CD14-positive monocyte (primary cell): Measurements from ENCODE around the gene LRRC4. TPM values are rescaled to one million over a fixed set of nuclear protein-coding genes. Genes with fewer than 3 reads are reported as not detected.
A peak's percentile ranks its signal among the peaks of the same experiment; 100 is the strongest.

Experiments
- DNase-seq, 3 donors: peaks; one replicate each; pipeline ENCODE4 v3.0.0-alpha.2; 2011 to 2022
- H2AFZ ChIP-seq: 2 replicates; pipeline ENCODE4 v1.6.0; 2012; ENCODE audit warnings: mild to moderate bottlenecking, low read depth, low read length, inconsistent platforms; ENCODE audit not compliant: insufficient read depth, poor library complexity, severe bottlenecking
- H3K27ac ChIP-seq, 2 donors: 1 replicate in 1 of 2; 2 replicates in 1 of 2; pipeline ENCODE4 v1.5.1; 2012 to 2013; ENCODE audit warnings: low read length in 2 of 2, control low read depth in 1 of 2, inconsistent platforms in 1 of 2, low read depth in 1 of 2, mild to moderate bottlenecking in 1 of 2
- H3K27me3 ChIP-seq, 2 donors: one replicate each; pipeline versions ENCODE4 v1.6.0 to v1.6.1; 2011 to 2013; ENCODE audit warnings: low read length in 2 of 2; ENCODE audit not compliant: control insufficient read depth in 2 of 2, insufficient read depth in 2 of 2
- H3K36me3 ChIP-seq, 2 donors: replicated peaks in 1 of 2; 1 replicate in 1 of 2; 2 replicates in 1 of 2; pipeline versions ENCODE4 v1.5.1 to v1.6.1; 2012 to 2013; ENCODE audit warnings: low read length in 2 of 2, control low read depth in 1 of 2, inconsistent platforms in 1 of 2, mild to moderate bottlenecking in 1 of 2; ENCODE audit not compliant: insufficient read depth in 2 of 2, control insufficient read depth in 1 of 2
- H3K4me1 ChIP-seq, 2 donors: 1 replicate in 1 of 2; 2 replicates in 1 of 2; pipeline versions ENCODE4 v1.5.1 to v1.6.1; 2012 to 2013; ENCODE audit warnings: low read length in 2 of 2, control low read depth in 1 of 2, inconsistent platforms in 1 of 2, mild to moderate bottlenecking in 1 of 2, moderate library complexity in 1 of 2; ENCODE audit not compliant: insufficient read depth in 2 of 2, control insufficient read depth in 1 of 2
- H3K4me2 ChIP-seq: replicated peaks from 2 replicates; pipeline ENCODE3; 2012; ENCODE audit warnings: low read length, moderate library complexity, mild to moderate bottlenecking; ENCODE audit not compliant: poor library complexity, severe bottlenecking; ENCODE audit errors: extremely low read depth
- H3K4me3 ChIP-seq, 3 experiments: fragments of 200-600 bp in 1 of 3; sonication (generic) in 1 of 3; replicated peaks in 1 of 3; 1 replicate in 2 of 3; 2 replicates in 1 of 3; pipeline ENCODE4 v1.5.1; 2011 to 2013; ENCODE audit warnings: low read length in 3 of 3, mild to moderate bottlenecking in 3 of 3, control low read depth in 2 of 3, low read depth in 2 of 3, inconsistent platforms in 1 of 3, moderate library complexity in 1 of 3
- H3K79me2 ChIP-seq: 2 replicates; pipeline ENCODE4 v1.6.0; 2012; ENCODE audit warnings: mild to moderate bottlenecking, control low read depth, inconsistent platforms, low read length, moderate library complexity; ENCODE audit not compliant: insufficient read depth
- H3K9ac ChIP-seq: 2 replicates; pipeline ENCODE4 v1.6.0; 2017; ENCODE audit warnings: low read length, mild to moderate bottlenecking; ENCODE audit not compliant: insufficient read depth, poor library complexity, severe bottlenecking
- H3K9me3 ChIP-seq, 2 donors: replicated peaks in 1 of 2; 1 replicate in 1 of 2; 2 replicates in 1 of 2; pipeline versions ENCODE4 v1.5.1 to v1.6.1; 2012 to 2013; ENCODE audit warnings: low read length in 2 of 2, control low read depth in 1 of 2; ENCODE audit not compliant: control insufficient read depth in 1 of 2, insufficient read depth in 1 of 2
- H4K20me1 ChIP-seq: 2 replicates; pipeline ENCODE4 v1.6.0; 2012; ENCODE audit warnings: mild to moderate bottlenecking, low read length, control low read depth, moderate library complexity; ENCODE audit not compliant: insufficient read depth
- H3K27ac Mint-ChIP-seq, 7 donors: one replicate each; pipeline ENCODE4 v1.8.0; 2020; ENCODE audit warnings: mild to moderate bottlenecking in 7 of 7, mixed read lengths in 7 of 7, moderate library complexity in 6 of 7, inconsistent platforms in 2 of 7
- H3K27me3 Mint-ChIP-seq, 3 donors: one replicate each; pipeline ENCODE4 v1.8.0; 2021 to 2022; ENCODE audit warnings: low read depth in 3 of 3, mild to moderate bottlenecking in 3 of 3, mixed read lengths in 3 of 3, moderate library complexity in 3 of 3, inconsistent platforms in 1 of 3
- H3K36me3 Mint-ChIP-seq, 2 donors: one replicate each; pipeline ENCODE4 v1.8.0; 2020; ENCODE audit warnings: mixed read lengths in 2 of 2, inconsistent platforms in 1 of 2, mild to moderate bottlenecking in 1 of 2
- H3K4me1 Mint-ChIP-seq: one replicate; pipeline ENCODE4 v1.8.0; 2020; ENCODE audit warnings: mild to moderate bottlenecking, mixed read lengths
- H3K4me3 Mint-ChIP-seq, 2 donors: one replicate each; pipeline ENCODE4 v1.8.0; 2020; ENCODE audit warnings: mild to moderate bottlenecking in 2 of 2, mixed read lengths in 2 of 2, moderate library complexity in 1 of 2
- H3K9me3 Mint-ChIP-seq, 7 donors: one replicate each; pipeline ENCODE4 v1.8.0; 2020 to 2022; ENCODE audit warnings: mixed read lengths in 7 of 7, mild to moderate bottlenecking in 6 of 7, moderate library complexity in 6 of 7, inconsistent platforms in 2 of 7
- WGBS: methylation state at CpG from one replicate; pipeline ENCODE4 v1.1.5; 2013; ENCODE audit warnings: missing lambda C conversion rate; ENCODE audit not compliant: insufficient coverage; 5-methylcytosine and 5-hydroxymethylcytosine counted together
- intact Hi-C, 2 donors: fragments of 100-400 bp; cut with micrococcal nuclease; formaldehyde crosslinking; loops; one replicate each; pipeline versions ENCODE4 v1.15.0 to v1.15.1; 2023
- polyA plus RNA-seq, 3 donors: library from polyadenylated mRNA; depleted of rRNA in 1 of 3; unstranded in 2 of 3; stranded (reverse) in 1 of 3; fragments of 300-500 nt in 2 of 3; fragments of >200 nt in 1 of 3; fragmentation: Illumina TruSeq in 2 of 3; gene quantifications; 1 replicate in 2 of 3; 2 replicates in 1 of 3; pipeline ENCODE4 v1.2.3, GENCODE V29; 2012 to 2021
- TF ChIP-seq, protein P1 (sequence below): fragments of 200-600 bp; IDR thresholded peaks from one replicate; pipeline ENCODE4 v1.8.0; 2022; ENCODE audit warnings: antibody characterized with exemption, mild to moderate bottlenecking

Gene LRRC4
- polyA plus RNA-seq, 3 donors: 0.12 to 3.3 (median 0.91) TPM

DNA sequence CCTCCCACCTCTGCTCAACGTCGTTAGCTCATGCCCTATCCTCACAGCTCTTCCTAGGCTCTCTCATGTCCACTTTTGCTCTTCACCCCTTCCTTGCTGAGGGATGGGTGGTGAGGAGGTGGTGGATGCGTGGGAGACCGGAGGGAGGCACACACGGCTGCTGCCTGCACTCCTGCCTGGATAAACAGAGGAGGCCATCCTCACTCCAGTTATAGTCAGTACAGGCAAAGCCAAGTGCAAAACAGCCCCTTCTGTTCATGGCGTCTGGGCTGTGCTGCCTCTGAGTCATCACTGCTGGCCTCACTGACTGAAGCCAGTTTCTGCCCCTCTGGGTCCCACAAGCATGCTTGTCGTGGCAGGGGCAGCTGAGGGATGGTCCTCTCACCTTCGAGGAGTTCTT is 31.9 kb upstream of the LRRC4 start:
- H3K4me3 Mint-ChIP-seq: no peak overlapping the region
- H3K4me1 ChIP-seq: peaks cover 0 to 10% of the 10 kb centered on the region in 2 donors
- no peaks in the 10 kb centered on the region for H3K9me3 Mint-ChIP-seq
- peaks cover 39 to 62% of the 10 kb centered on the region in 2 donors for H3K36me3 Mint-ChIP-seq
- no peaks in the 10 kb centered on the region for H3K79me2 ChIP-seq
- peaks cover 0 to 2% (median 0%) of the 10 kb centered on the region in 3 donors for H3K27me3 Mint-ChIP-seq
- no peak overlapping the region for H3K27ac ChIP-seq
- H2AFZ ChIP-seq: no peak overlapping the region
- no peak overlapping the region for H3K27ac Mint-ChIP-seq
- no peak for DNase-seq
- H4K20me1 ChIP-seq: peaks cover 10% of the 10 kb centered on the region
- WGBS: 91% methylated on average over 4 of the region's 8 CpGs
- H3K4me2 ChIP-seq: no peak overlapping the region
- TF ChIP-seq, protein P1, sequence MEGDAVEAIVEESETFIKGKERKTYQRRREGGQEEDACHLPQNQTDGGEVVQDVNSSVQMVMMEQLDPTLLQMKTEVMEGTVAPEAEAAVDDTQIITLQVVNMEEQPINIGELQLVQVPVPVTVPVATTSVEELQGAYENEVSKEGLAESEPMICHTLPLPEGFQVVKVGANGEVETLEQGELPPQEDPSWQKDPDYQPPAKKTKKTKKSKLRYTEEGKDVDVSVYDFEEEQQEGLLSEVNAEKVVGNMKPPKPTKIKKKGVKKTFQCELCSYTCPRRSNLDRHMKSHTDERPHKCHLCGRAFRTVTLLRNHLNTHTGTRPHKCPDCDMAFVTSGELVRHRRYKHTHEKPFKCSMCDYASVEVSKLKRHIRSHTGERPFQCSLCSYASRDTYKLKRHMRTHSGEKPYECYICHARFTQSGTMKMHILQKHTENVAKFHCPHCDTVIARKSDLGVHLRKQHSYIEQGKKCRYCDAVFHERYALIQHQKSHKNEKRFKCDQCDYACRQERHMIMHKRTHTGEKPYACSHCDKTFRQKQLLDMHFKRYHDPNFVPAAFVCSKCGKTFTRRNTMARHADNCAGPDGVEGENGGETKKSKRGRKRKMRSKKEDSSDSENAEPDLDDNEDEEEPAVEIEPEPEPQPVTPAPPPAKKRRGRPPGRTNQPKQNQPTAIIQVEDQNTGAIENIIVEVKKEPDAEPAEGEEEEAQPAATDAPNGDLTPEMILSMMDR: no peak
- peaks cover 18% of the 10 kb centered on the region for H3K4me1 Mint-ChIP-seq
- H3K9me3 ChIP-seq: no peaks in the 10 kb centered on the region
- no peaks in the 10 kb centered on the region for H3K27me3 ChIP-seq
- intact Hi-C loops: no loop called here
- H3K4me3 ChIP-seq: no peak overlapping the region
- peaks cover 14 to 68% of the 10 kb centered on the region in 2 donors for H3K36me3 ChIP-seq
- H3K9ac ChIP-seq: no peak overlapping the region

DNA sequence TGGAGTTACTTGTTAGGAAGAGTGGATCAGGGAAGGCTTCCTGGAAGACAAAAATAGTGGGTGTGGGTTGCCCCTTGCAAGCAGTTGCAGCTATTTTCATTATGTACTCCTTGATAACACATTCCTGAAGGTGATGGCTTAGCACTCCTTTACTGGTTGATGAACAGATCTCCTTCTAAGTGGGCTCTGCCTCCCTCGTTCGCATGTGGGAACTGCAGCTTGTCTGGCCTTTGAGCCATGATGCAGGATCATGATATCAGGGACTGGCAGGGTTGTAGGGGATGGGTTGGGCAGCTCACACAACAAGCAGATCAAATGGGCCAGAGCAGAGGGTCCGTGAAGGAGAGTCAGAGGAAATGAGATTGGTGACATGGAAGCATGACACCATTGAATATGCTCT is 28.8 kb upstream of the LRRC4 start:
- peaks cover 10 to 71% of the 10 kb centered on the region in 2 donors for H3K36me3 ChIP-seq
- H3K27me3 ChIP-seq: no peaks in the 10 kb centered on the region
- H3K9me3 ChIP-seq: no peaks in the 10 kb centered on the region
- H3K4me1 Mint-ChIP-seq: no peaks in the 10 kb centered on the region
- H3K4me3 Mint-ChIP-seq: no peak overlapping the region
- H3K27ac ChIP-seq: no peak overlapping the region
- 100% methylated on average over 3 of the region's 3 CpGs for WGBS
- no peak overlapping the region for H3K9ac ChIP-seq
- intact Hi-C loops: no loop called here
- peaks cover 16% of the 10 kb centered on the region for H4K20me1 ChIP-seq
- no peak for DNase-seq
- H3K36me3 Mint-ChIP-seq: peaks cover 46 to 50% of the 10 kb centered on the region in 2 donors
- H3K4me2 ChIP-seq: no peak overlapping the region
- H3K27me3 Mint-ChIP-seq: no peaks in the 10 kb centered on the region
- TF ChIP-seq, protein P1: no peak
- no peak overlapping the region for H2AFZ ChIP-seq
- peak overlapping the region in 1 of 7 donors; percentile 7 for H3K27ac Mint-ChIP-seq
- no peaks in the 10 kb centered on the region for H3K4me1 ChIP-seq
- H3K79me2 ChIP-seq: no peaks in the 10 kb centered on the region
- no peaks in the 10 kb centered on the region for H3K9me3 Mint-ChIP-seq
- no peak overlapping the region for H3K4me3 ChIP-seq
